ENCODE measurements around the gene SRCIN1. TPM values are rescaled to one million over a fixed set of nuclear protein-coding genes. Genes with fewer than 3 reads are reported as not detected.

The SRCIN1 gene
- total RNA-seq, 2 experiments from 2014 or later = 0.06 TPM; not detected in 1

DNA sequence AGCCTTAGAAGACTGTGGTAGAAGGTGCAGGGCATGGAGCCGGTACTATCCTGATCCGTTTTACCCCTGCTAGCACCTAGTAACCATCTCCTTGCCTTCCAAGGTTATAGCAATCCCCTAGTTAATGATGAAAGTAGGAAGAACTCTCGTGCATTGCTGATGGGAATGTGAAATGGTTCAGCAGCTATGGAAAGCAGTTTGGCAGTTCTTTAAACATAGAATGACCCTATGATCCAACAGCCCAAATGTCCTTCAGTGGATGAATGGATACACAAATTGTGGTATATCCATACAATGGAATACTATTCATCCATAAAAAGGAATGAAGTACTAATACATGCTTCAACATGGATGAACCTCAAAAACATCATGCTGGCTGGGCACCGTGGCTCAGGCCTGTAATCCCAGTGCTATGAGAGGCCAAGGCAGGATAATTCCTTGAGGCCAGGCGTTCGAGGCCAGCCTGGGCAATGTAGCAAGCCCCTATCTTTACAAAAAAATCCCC is 6.2 kb upstream of the SRCIN1 start:
- no peak overlapping the region for H3K27ac Mint-ChIP-seq
- no peaks in the 10 kb centered on the region for H3K36me3 Mint-ChIP-seq (ENCODE audit: low read depth)
- H3K9me3 Mint-ChIP-seq = no peaks in the 10 kb centered on the region
- peaks cover 54% of the 10 kb centered on the region for H3K27me3 Mint-ChIP-seq
- ChIA-PET CTCF (interaction anchor here (1.1 kb wide), 1 partner anchor 13 kb away, joined by 3 read pairs; no protein-coding TSS in a partner anchor), POLR2A (no interaction called here)
- DNase-seq = no peak
- no peak overlapping the region for H3K4me3 Mint-ChIP-seq
- H3K4me1 Mint-ChIP-seq = peaks cover 2% of the 10 kb centered on the region

DNA sequence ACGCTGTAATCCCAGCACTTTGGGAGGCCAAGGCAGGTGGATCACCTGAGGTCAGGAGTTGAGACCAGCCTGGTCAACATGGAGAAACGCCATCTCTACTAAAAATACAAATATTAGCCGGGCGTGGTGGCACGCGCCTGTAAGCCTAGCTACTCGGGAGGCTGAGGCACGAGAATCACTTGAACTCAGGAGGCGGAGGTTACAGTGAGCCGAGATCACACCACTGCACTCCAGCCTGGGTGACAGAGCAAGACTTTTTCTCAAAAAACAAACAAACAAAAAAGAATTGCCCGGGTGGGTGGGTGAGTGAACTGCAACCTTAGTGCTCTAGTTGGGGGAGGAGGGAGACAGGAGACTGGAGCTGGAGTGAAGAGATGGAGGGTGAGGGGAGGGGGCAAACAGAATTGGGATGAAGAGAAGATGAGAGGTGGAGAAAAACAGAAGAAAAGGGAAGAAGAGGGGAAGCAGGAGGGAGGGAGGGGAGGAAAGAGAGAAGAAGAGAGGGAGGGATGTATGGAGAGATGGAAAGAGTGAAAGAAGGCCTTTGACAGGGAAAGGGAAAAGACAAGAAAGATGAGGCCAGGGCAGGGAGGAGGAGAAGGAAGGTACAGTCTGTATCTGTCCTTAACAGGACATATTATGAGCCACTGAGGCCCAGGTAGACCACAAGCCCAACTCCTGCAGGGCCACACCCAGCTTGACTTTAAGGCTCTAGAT is 5.5 kb upstream of the SRCIN1 start:
- DNase-seq = no peak
- ChIA-PET CTCF (no interaction called here), POLR2A (no interaction called here)
- Mint-ChIP-seq H3K9me3 (no peaks in the 10 kb centered on the region), H3K4me1 (peaks cover 7% of the 10 kb centered on the region), H3K27ac (no peak overlapping the region), H3K36me3 (ENCODE audit: low read depth) (no peaks in the 10 kb centered on the region), H3K4me3 (no peak overlapping the region), H3K27me3 (peaks cover 59% of the 10 kb centered on the region)

DNA sequence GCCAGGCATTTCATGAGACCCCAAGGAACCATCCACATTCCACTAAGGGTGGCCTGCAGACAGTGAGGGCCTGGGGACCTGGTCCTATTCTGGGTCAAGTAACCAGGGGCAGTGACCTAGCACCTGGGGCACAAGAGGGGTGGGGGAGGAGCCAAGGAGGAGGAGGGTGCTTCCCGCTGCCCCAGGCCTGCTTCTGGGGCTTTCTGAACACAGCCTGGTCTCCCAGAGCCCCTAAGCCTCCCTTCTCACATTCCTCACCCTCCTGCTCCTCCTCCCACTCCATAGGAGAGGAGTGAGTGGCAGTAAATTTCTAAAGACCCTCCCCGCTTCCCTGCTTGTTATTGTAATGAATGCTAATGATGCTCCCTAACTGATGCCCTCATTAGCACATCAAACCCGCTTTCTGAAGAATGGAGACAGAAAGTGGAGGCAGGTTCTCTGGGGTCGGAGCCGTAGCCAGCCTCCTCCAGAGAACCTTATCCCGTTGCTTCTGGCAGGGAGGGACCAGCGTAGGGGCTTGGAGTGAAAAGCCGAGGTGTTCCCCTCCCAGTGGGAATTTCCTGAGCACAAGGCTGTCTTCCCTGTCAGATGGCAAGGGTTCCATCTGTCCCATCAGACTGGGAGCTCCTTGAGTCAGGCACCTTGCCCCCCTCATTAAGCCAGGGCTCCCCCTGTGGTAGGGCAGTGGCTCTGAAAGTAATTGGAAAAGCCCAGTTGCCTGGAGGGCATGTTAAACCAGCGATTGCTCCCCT is 3.7 kb upstream of the SRCIN1 start:
- POLR2A ChIA-PET = no interaction called here
- DNase-seq = no peak
- no peak overlapping the region for H3K27ac Mint-ChIP-seq
- H3K36me3 Mint-ChIP-seq (ENCODE audit: low read depth) = no peaks in the 10 kb centered on the region
- H3K9me3 Mint-ChIP-seq = no peaks in the 10 kb centered on the region
- peaks cover 9% of the 10 kb centered on the region for H3K4me1 Mint-ChIP-seq
- H3K4me3 Mint-ChIP-seq = no peak overlapping the region
- peaks cover 66% of the 10 kb centered on the region for H3K27me3 Mint-ChIP-seq
- CTCF ChIA-PET = no interaction called here

DNA sequence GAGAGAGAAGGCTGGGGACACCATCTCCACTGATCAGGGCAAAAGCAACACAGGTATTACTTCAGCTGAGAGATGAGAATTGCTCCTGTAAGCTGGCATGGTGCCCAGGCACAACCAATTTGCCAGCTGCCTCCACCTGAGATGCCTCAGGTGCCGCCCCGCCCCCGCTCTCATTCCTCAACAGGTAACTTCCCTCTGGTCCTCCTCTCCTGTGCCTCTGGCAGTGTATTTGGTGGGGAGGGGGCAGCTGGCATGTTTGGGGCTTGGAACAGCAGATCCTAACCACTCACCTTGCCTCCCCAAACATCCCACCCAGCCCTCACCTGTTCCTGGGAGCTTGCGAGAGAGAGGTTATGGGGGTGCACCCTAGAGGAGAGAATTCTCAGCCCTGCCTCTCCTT is 2.9 kb upstream of the SRCIN1 start:
- H3K36me3 Mint-ChIP-seq (ENCODE audit: low read depth) = no peaks in the 10 kb centered on the region
- no peak overlapping the region for H3K27ac Mint-ChIP-seq
- no peaks in the 10 kb centered on the region for H3K9me3 Mint-ChIP-seq
- CTCF ChIA-PET = interaction anchor here (0.6 kb wide), 1 partner anchor 249 kb away, joined by 3 read pairs; no protein-coding TSS in a partner anchor
- no peak for DNase-seq
- peaks cover 63% of the 10 kb centered on the region for H3K27me3 Mint-ChIP-seq
- peaks cover 9% of the 10 kb centered on the region for H3K4me1 Mint-ChIP-seq
- no peak overlapping the region for H3K4me3 Mint-ChIP-seq
- POLR2A ChIA-PET = no interaction called here

DNA sequence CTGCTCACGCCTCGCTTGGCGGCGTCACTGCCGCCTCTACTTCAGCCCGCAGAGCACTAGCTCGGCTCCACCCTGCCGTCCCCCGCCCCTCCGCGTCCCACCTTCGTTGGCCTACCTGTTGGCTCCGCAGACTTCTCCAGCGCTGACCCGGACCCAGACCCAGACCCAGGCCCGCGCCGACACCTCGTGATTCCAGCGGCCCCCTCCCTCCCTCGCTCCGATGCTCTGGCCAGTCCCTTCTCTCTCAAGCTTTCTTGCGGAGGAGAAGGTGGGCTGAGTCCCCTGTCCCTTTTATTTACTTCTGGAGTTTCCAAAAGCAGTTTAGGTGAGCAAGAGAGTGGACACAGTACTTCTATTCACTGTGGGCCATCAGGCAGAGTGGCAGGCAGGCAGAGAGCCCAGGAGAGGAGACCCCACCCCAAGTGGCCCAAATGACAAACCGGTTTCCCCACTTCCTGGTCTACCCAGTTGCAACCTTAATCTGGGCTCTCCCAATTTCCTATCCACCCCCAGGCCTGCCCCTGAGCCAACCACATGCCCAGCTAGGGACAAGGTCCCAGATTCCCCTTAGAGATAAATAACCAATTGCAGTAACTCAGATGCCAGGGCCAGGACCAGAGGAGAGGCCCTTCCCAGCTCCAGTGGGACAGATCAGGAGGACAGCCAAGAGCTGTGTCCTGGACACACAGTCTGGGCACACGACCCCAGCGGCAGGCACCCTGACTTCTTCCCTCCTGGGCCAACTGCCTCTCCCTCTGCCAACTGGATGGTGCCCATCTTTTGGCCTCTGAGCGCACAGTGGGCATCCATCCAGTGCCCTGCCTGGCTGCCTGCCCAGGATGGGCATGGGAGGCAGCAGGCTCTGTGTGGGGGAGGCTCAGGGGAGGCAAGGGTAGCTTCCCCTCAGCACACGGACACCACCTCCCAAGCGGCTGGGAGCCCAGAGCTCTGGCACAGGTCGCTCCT is 1.2 kb upstream of the SRCIN1 start:
- H3K27me3 Mint-ChIP-seq = peaks cover 68% of the 10 kb centered on the region
- POLR2A ChIA-PET = no interaction called here
- CTCF ChIA-PET = interaction anchor here (0.7 to 2.5 kb wide), 9 partner anchors 9 to 68 kb away, joined by 3 to 6 read pairs (median 4); partner anchors contain the start of gene EPOP

DNA sequence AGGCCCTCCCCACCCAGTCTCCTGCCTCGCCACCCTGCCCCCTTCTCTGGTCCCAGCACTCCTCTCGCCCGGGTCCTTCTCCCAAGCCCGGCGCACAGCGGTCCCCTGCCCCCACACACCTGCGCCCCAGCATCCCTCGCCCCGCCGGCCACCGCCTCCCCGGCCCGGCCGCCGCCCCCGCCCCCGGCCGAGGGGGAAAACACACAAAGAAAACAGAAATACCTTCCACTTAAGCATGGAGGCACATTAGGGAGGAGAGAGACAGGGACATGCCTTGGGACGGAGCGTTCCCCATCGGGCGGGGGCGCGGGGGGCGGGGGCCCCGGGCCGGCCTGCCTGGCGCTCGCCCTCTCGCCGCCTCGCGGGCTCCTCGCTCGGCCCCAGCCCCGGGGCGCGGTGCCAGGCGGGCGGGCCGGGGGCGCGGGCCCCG is 326 bp downstream of the SRCIN1 start:
- Mint-ChIP-seq H3K4me3 (peak overlapping the region; percentile 53), H3K36me3 (ENCODE audit: low read depth) (no peaks in the 10 kb centered on the region), H3K9me3 (no peaks in the 10 kb centered on the region), H3K4me1 (peaks cover 11% of the 10 kb centered on the region), H3K27me3 (peaks cover 70% of the 10 kb centered on the region), H3K27ac (no peak overlapping the region)
- CTCF ChIA-PET = interaction anchor here (0.6 to 2.5 kb wide), 4 partner anchors 9 to 47 kb away, joined by 3 to 6 read pairs (median 4); no protein-coding TSS in a partner anchor
- POLR2A ChIA-PET = no interaction called here
- no peak for DNase-seq

More for the DNA sequence above, 1.2 kb upstream of the SRCIN1 start:
- no peak for DNase-seq
- peaks cover 9% of the 10 kb centered on the region for H3K4me1 Mint-ChIP-seq
- no peaks in the 10 kb centered on the region for H3K9me3 Mint-ChIP-seq
- H3K4me3 Mint-ChIP-seq = peak overlapping the region; percentile 61
- no peak overlapping the region for H3K27ac Mint-ChIP-seq
- no peaks in the 10 kb centered on the region for H3K36me3 Mint-ChIP-seq (ENCODE audit: low read depth)

DNA sequence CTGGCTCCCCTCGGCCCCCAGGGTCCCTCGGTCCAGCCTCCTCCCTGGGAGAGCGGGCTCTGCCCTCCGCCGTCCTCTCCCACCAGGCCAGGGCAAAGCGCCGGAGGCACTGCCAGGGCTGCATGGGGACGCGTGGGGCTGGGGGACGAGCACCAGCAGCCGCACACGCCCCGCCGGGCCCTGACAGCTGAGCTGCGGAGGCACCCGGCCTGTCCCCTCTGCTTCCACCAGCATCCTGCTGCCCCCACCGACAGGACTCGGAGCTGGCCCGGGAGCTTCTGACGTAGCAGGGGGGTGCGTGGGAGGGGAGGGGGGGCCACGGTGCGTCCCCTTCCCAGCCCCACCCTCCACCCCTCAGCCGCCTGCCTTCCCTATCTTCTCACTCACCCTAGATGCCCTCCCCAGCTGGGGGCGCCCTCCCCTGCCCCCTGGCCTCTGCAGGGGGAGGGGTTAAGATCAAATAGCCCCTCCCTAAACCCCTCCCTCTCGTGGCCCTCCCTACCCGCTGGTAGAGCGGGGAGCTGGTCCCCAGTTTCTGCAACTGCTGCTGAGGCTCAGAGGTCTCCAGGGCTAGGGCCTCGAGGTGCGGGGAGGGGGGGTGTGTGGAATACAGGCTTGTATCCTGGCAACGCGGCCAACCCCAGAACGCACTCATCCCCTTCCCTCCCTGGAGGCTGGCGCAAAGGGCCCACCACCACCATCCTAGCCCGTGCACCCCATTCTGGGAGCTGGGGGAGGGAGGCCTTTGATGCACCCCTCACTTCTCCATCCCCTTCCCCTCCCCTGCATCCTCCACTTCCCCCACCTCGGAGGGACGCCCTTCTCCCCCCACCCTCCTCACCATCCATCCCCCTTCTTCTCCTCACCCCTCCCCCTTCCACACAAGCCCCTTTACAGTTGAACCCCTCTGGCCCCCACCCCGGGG is 1.0 kb downstream of the SRCIN1 start:
- no peak for DNase-seq
- no peaks in the 10 kb centered on the region for H3K36me3 Mint-ChIP-seq (ENCODE audit: low read depth)
- no peaks in the 10 kb centered on the region for H3K9me3 Mint-ChIP-seq
- H3K4me1 Mint-ChIP-seq = peaks cover 11% of the 10 kb centered on the region
- no peak overlapping the region for H3K27ac Mint-ChIP-seq
- CTCF ChIA-PET = interaction anchor here (0.6 to 2.5 kb wide), 8 partner anchors 8 to 63 kb away, joined by 3 to 7 read pairs (median 3); no protein-coding TSS in a partner anchor
- H3K27me3 Mint-ChIP-seq = peaks cover 76% of the 10 kb centered on the region
- POLR2A ChIA-PET = interaction anchor here (0.9 kb wide), 1 partner anchor 47 kb away, joined by 3 read pairs; no protein-coding TSS in a partner anchor
- H3K4me3 Mint-ChIP-seq = peak overlapping the region; percentile 53

DNA sequence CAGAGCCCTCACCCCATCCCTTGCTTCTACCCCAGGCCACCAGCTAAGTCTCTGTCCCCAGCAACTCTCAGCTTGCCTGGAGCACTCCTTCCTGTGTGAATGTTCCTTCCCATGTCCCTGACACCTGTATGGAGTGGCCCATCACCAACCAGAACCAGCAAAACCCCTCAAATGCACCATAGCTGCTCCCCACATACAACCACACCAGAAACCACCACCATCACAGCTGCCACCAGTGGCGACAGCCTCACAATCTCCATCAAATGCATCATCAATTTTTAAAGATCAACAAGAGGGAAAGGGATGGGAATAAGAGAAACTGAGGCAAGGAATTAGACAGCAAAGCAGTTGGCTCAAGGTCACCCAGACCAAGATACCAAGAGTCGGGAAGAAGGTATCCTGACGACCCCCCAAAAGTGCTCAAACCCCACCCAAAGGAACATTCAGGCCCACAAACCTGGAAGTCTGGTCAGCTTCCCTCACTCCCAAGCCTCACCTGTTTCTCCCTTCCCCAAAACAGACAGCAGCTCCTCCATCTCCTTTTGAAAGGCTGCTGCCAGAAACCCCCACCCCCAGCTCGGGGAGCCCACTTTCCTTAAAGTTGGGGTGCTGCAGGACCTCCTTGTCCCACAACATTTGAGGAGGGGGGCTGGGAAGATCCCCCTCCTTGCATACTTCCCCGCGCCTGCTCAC is 1.8 kb downstream of the SRCIN1 start:
- Mint-ChIP-seq H3K4me3 (no peak overlapping the region), H3K4me1 (peaks cover 11% of the 10 kb centered on the region), H3K36me3 (ENCODE audit: low read depth) (no peaks in the 10 kb centered on the region), H3K27ac (no peak overlapping the region), H3K27me3 (peaks cover 78% of the 10 kb centered on the region), H3K9me3 (no peaks in the 10 kb centered on the region)
- CTCF ChIA-PET = interaction anchor here (0.9 to 1.7 kb wide), 4 partner anchors 12 to 63 kb away, joined by 3 to 7 read pairs (median 3); no protein-coding TSS in a partner anchor
- no peak for DNase-seq
- POLR2A ChIA-PET = interaction anchor here (0.9 kb wide), 1 partner anchor 46 kb away, joined by 3 read pairs; no protein-coding TSS in a partner anchor

DNA sequence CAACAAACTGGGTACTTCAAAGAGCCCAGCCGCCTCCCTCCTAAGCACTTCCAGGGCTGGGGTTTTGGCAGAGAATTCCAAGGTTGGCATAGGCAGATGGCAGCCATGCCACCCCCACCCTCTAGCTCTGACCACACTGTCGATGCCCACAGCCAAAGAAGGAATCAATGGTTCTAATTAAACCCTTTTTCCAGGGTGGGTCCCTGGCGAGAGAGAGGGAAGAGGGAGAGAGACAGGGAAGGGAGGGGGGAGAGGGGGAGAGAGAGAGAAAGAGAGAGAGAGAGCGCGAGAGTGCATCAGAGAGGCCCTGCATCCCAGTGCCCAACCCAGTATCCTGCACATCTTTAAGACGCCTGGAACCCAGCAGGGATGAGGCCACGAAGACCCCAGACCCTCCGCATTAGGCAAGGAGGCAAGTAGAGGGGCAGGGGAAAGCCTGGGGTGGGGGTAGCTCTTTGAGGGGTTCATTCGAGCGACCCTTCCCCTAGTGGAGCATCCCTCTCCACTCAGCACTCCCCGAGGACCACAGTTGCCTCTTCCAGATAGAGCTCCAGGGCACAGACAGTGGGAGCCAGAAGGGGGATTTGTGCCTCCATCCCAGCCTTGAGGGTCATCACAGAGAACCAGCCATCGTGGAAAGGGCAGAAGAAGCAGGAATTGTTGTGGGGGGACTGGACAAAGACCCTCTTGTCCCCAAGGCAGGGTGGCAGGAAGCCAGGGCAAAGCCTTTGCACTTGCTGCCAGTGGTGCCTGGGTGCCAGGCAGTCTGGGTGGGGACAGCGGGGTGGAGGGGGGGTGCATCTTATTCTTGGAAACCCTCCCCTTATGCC is 2.6 kb downstream of the SRCIN1 start:
- POLR2A ChIA-PET = no interaction called here
- Mint-ChIP-seq H3K9me3 (no peaks in the 10 kb centered on the region), H3K27me3 (peaks cover 76% of the 10 kb centered on the region), H3K4me3 (no peak overlapping the region), H3K4me1 (peaks cover 11% of the 10 kb centered on the region), H3K27ac (no peak overlapping the region), H3K36me3 (ENCODE audit: low read depth) (no peaks in the 10 kb centered on the region)
- CTCF ChIA-PET = interaction anchor here (0.6 to 1.7 kb wide), 5 partner anchors 11 to 265 kb away, joined by 3 to 7 read pairs (median 3); no protein-coding TSS in a partner anchor
- DNase-seq = no peak

DNA sequence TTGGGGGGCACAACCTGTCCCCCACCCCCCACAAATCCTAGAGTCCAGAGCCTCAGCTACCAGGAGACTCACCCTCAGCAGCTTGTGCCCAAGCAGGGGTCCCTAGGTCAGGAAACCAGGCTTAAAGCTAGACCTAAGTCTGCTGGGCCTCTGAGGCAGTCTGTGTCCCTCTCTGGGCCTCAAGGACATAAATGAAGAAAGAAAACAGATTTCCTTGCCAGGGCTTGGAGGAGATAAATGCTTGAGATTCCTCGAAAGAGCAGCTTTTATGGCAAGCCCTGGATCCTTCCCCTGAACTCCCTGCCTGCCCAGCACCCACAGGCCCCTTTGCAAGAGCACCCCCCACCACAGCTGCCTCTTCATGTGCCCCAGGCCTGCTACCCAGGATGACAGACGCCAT is 3.3 kb downstream of the SRCIN1 start:
- CTCF ChIA-PET = interaction anchor here (0.6 to 2.4 kb wide), 6 partner anchors 13 to 265 kb away, joined by 3 to 14 read pairs (median 4); no protein-coding TSS in a partner anchor
- no peaks in the 10 kb centered on the region for H3K36me3 Mint-ChIP-seq (ENCODE audit: low read depth)
- POLR2A ChIA-PET = no interaction called here

More for the DNA sequence above, 3.3 kb downstream of the SRCIN1 start:
- peaks cover 76% of the 10 kb centered on the region for H3K27me3 Mint-ChIP-seq
- DNase-seq = no peak
- H3K4me3 Mint-ChIP-seq = no peak overlapping the region
- H3K27ac Mint-ChIP-seq = no peak overlapping the region
- no peaks in the 10 kb centered on the region for H3K9me3 Mint-ChIP-seq
- peaks cover 11% of the 10 kb centered on the region for H3K4me1 Mint-ChIP-seq

All from activated CD4-positive, alpha-beta T cell treated with anti-CD3 and anti-CD28 coated beads, Interleukin-2, amount 10 ng/mL, durations not matched to agents 7 days and 5 days (primary cell).